Adrenal gland (tissue), 5 donors: ENCODE results near the gene EXOC6B.

Experiments used
- POLR2A ChIP-seq, 2 donors: fragments of 450-650 bp; IDR thresholded peaks; one replicate each; pipeline ENCODE4 v1.6.1; 2017; ENCODE audit warnings: antibody characterized with exemption in 2 of 2, mild to moderate bottlenecking in 2 of 2, moderate library complexity in 1 of 2
- TF ChIP-seq, protein P1 (sequence below), 6 experiments: fragments of 450-650 bp in 4 of 6; fragments of 200-600 bp in 2 of 6; sonication (generic) in 1 of 6; IDR thresholded peaks; 1 replicate in 5 of 6; 2 replicates in 1 of 6; pipeline versions ENCODE4 v1.5.1 to v1.8.0; 2016 to 2021; ENCODE audit warnings: antibody characterized with exemption in 6 of 6, mild to moderate bottlenecking in 2 of 6, moderate library complexity in 1 of 6
- donor health status: DM: no; HTN: no; CAD: no.

DNA sequence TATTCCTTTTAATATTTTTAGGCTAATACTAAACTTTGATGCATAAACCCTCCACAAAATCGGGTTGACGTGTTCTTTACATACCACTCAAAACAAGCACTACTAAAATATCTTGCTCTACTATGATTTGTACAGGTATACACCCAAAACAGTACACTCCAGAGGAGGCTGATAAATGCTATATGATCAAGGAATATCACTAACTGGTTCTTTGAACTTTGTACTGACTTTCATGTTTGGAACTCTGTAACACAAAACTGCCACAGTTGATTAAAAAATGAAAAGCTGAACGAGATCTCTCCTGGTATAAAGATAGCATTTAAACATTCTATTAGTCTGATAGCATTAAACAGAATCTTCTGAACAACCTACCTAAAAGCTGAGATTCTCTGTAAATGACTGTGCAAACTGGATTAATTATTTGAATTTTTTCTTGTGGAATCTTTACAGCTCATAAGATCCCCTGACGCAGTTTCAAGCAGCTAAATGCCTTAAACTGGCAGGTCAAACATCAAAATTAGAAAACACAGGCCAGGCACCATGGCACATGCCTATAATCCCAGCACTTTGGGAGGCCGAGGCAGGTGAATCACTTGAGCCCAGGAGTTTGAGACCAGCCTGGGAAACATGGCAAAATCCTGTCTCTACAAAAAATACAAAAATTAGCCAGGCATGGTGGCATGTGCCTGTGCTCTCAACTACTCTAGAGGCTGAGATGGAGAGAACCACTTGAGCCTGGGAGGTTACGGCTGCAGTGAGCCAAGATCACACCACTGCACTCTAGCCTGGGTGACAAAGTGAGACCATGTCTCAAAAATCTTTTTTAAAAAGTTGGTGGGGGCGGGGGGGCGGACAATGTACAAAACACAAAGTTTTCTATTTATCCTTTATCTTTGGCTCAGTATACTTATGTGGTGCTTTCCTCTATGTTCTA lies 150.6 kb downstream of the EXOC6B start:
- TF ChIP-seq, protein P1, sequence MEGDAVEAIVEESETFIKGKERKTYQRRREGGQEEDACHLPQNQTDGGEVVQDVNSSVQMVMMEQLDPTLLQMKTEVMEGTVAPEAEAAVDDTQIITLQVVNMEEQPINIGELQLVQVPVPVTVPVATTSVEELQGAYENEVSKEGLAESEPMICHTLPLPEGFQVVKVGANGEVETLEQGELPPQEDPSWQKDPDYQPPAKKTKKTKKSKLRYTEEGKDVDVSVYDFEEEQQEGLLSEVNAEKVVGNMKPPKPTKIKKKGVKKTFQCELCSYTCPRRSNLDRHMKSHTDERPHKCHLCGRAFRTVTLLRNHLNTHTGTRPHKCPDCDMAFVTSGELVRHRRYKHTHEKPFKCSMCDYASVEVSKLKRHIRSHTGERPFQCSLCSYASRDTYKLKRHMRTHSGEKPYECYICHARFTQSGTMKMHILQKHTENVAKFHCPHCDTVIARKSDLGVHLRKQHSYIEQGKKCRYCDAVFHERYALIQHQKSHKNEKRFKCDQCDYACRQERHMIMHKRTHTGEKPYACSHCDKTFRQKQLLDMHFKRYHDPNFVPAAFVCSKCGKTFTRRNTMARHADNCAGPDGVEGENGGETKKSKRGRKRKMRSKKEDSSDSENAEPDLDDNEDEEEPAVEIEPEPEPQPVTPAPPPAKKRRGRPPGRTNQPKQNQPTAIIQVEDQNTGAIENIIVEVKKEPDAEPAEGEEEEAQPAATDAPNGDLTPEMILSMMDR (IDR thresholded peaks at IDR 0.05), result no peak
- no peak for TF ChIP-seq POLR2A (IDR thresholded peaks at IDR 0.05)
